Uterus (tissue), 2 donors: ENCODE measurements around the gene GRXCR1.

Source experiments
- CTCF ChIP-seq, 4 experiments: fragments of 200-600 bp in 2 of 4; fragments of 450-650 bp in 2 of 4; sonication (generic) in 2 of 4; IDR thresholded peaks; one replicate each; pipeline ENCODE4 v1.5.1; 2016 to 2019; ENCODE audit warnings: antibody characterized with exemption in 4 of 4, mild to moderate bottlenecking in 2 of 4, moderate library complexity in 1 of 4
- POLR2A ChIP-seq, 2 donors: fragments of 450-650 bp; IDR thresholded peaks; one replicate each; pipeline ENCODE4 v1.6.1; 2016; ENCODE audit warnings: antibody characterized with exemption in 2 of 2, mild to moderate bottlenecking in 1 of 2, moderate library complexity in 1 of 2

- TF ChIP-seq POLR2A (IDR thresholded peaks at IDR 0.05) (no peak), CTCF (IDR thresholded peaks at IDR 0.05) (no peak)
These were observed 156.8 kb downstream of the GRXCR1 start for GRCh38 chr4:43049326-43049725.
